NCI-H774 (cell line): ENCODE measurements around the gene NFYA.

Source experiments
- DNase-seq: peaks from one replicate; lab custom pipeline; 2025; lab: John Stamatoyannopoulos, UW

The NFYA gene

GRCh38 chr6:41120058-41120457, 47.3 kb downstream of the NFYA start:
- DNase-seq = no peak

- no peak for DNase-seq
Observed at GRCh38 chr6:41122373-41122772, 49.6 kb downstream of the NFYA start.

GRCh38 chr6:41122918-41123317, 50.1 kb downstream of the NFYA start:
- no peak for DNase-seq

- no peak for DNase-seq
Observed at GRCh38 chr6:41125282-41125681, 52.5 kb downstream of the NFYA start.

GRCh38 chr6:41132254-41132653, 59.5 kb downstream of the NFYA start:
- no peak for DNase-seq

DNA sequence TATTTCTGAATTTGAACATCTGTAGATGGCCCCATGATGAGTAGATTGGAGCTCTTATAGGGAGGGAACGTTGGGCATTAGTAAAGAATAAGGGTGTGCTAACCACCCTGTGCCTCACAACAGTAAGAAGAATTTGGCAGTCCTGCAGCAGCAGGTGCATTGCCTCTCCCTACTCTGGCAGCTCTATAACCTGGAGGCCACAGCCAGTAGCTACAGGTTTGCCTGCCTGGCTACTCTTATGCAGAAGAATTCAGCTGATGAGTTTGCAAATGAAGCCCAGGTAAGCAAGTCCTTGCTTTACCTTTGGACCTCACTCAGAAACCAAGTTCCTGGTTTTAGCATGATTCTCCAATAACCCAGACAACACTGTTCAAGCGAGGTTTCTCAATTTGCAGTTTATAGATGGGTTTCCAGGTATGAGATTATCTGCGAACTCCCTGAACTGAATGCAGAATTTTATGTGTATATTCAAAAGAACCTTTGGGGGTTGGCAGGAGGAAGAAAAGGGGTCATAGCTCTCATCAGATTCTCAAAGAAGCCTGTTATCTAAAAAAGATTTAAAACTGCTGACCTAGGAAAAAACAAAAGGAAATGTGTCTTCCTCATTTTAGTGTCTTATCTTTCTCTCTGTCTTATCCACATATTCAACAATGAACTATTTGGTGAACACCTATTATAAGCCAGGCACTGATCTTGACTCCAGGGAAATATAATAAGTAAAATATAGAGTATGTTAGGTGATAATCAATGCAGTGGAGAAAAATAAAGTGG, 62.5 kb downstream of the NFYA start:
- DNase-seq = no peak

DNA sequence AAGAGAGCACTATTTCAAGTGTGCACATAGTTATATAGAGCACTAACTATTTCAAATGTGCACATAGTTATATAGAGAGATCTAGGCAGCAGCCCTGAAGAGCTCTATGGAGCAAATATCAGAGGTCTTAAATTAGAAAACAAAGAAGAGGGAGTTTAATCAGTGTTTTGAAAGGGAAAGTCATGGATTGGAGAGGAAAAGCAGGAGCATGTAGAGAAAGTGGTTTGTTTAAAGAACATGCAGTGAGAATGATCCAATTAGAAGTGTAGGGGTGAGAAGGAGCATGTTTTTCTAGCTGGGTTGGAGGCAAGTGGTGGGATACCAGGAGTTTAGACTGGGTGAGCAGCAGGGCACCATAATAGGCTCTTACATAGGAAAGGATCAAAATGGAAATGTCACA, 64.1 kb downstream of the NFYA start:
- DNase-seq = no peak

GRCh38 chr6:41147917-41148316, 75.1 kb downstream of the NFYA start:
- no peak for DNase-seq
